Activated naive CD8-positive, alpha-beta T cell treated with anti-CD3 and anti-CD28 coated beads for 36 hours (primary cell): ENCODE results near the gene CDC25B. TPM values are rescaled to one million over a fixed set of nuclear protein-coding genes. Genes with fewer than 3 reads are reported as not detected.
A peak's percentile ranks its signal among the peaks of the same experiment; 100 is the strongest.

Source experiments
- DNase-seq: peaks from one replicate; pipeline ENCODE4 v3.0.0; 2021
- H3K27ac Mint-ChIP-seq: one replicate; pipeline ENCODE4 v1.8.0; 2022; ENCODE audit warnings: mild to moderate bottlenecking, moderate library complexity, mixed read lengths
- H3K27me3 Mint-ChIP-seq: one replicate; pipeline ENCODE4 v1.8.0; 2022; ENCODE audit warnings: mild to moderate bottlenecking, mixed read lengths
- H3K36me3 Mint-ChIP-seq: one replicate; pipeline ENCODE4 v1.8.0; 2021; ENCODE audit warnings: mild to moderate bottlenecking, mixed read lengths
- H3K4me1 Mint-ChIP-seq: one replicate; pipeline ENCODE4 v1.8.0; 2021; ENCODE audit warnings: mixed read lengths
- H3K4me3 Mint-ChIP-seq: one replicate; pipeline ENCODE4 v1.8.0; 2022; ENCODE audit warnings: mild to moderate bottlenecking, moderate library complexity, mixed read lengths
- H3K9me3 Mint-ChIP-seq: one replicate; pipeline ENCODE4 v1.8.0; 2022; ENCODE audit warnings: mixed read lengths
- total RNA-seq, 2 experiments: library from RNA; stranded (reverse); gene quantifications; one replicate each; pipeline ENCODE4 v1.2.3, GENCODE V29; 2021

Gene CDC25B
- total RNA-seq, 2 experiments from 2014 or later: 54.6 to 60.9 TPM

DNA sequence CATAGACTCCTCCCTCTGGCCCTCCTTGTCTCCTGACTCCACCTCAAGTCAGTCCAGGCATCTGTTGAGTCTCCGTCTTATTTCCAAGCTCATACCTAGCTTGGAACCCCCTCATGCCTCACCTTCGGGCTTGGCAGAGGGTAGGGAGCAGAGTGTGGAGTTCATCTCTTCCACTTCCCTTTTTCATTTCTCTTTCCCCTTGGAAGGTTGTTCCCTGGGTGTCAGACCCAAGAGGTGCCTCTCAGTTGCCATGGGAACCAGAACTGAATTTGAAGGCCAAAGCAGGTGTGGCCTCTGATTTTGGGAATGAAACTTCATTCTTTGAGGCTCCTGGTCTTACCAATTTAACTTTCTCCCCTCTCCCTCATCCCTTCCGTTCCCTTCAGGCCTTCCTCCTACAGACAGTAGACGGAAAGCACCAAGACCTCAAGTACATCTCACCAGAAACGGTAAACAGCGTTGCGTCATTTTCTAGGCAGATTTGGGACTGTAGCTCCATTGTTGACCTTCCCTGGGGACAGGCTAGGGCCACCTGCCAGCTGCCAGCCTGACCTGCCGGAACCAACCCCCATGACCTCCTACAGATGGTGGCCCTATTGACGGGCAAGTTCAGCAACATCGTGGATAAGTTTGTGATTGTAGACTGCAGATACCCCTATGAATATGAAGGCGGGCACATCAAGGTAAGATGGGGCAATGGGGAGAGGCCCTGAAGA lies 6.6 kb downstream of the CDC25B start:
- H3K36me3 Mint-ChIP-seq: peaks cover 56% of the 10 kb centered on the region
- no peak overlapping the region for H3K4me3 Mint-ChIP-seq
- peak overlapping the region; percentile 55 for H3K27ac Mint-ChIP-seq
- H3K4me1 Mint-ChIP-seq: peaks cover 59% of the 10 kb centered on the region
- no peaks in the 10 kb centered on the region for H3K9me3 Mint-ChIP-seq
- DNase-seq: no peak
- no peaks in the 10 kb centered on the region for H3K27me3 Mint-ChIP-seq

DNA sequence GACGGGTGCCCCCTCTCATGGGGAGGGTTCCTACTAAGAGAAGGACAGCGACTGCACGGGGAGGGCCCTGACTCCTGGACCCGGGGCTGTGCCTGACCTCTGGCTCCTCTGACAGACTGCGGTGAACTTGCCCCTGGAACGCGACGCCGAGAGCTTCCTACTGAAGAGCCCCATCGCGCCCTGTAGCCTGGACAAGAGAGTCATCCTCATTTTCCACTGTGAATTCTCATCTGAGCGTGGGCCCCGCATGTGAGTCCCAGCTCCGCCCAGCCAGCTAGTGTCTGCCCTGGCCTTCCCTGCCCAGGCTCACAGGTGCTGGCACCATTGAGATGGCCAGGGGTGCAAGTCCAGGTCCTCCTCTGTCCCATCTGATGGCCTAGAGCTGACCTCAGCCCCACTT lies 7.2 kb downstream of the CDC25B start:
- peaks cover 51% of the 10 kb centered on the region for H3K36me3 Mint-ChIP-seq
- H3K27ac Mint-ChIP-seq: no peak overlapping the region

DNA sequence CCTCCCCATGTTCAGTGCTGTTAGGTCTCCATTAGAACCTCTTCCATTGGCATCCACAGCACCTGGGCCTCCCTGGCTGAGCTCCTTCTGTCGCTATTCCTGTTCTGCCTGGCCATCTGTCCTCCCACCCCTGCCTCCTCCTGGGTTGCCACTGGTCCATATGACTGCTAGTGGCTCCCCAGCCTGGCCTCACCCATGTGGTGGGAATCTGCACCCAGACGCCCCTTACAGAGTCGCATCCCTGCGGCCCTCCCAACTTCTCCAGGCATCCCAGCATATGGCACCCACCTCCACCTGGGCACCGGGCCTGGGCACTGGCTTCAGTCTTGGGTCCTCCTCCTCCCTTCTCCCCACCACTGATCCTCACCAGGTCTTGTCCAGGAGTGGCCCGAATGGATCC lies 7.7 kb downstream of the CDC25B start:
- Mint-ChIP-seq H3K27ac (peak overlapping the region; percentile 9), H3K4me3 (no peak overlapping the region), H3K27me3 (no peaks in the 10 kb centered on the region), H3K36me3 (peaks cover 47% of the 10 kb centered on the region), H3K4me1 (peaks cover 48% of the 10 kb centered on the region), H3K9me3 (no peaks in the 10 kb centered on the region)
- no peak for DNase-seq

More for the DNA sequence above, 7.2 kb downstream of the CDC25B start:
- no peak for DNase-seq
- Mint-ChIP-seq H3K27me3 (no peaks in the 10 kb centered on the region), H3K4me3 (no peak overlapping the region), H3K4me1 (peaks cover 53% of the 10 kb centered on the region), H3K9me3 (no peaks in the 10 kb centered on the region)

DNA sequence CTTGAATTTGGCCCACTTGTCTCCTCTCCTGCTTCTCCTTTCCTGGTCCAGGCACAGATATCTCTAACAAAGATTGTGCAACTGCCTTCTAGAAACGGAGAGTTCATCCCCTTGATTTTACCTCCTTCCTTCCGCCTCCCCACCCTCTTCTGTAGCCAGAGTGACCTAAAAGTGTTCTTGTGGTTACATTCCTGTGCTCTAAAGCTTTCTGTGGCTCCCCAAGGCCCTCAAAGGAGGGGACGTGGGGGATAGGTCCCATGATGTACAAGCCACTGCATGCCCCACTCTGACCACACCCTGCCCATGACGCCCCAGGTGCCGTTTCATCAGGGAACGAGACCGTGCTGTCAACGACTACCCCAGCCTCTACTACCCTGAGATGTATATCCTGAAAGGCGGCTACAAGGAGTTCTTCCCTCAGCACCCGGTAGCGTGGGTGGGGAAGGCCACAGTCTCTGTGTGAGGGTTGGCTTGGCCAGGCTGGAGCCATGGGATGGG lies 8.2 kb downstream of the CDC25B start:
- H3K27me3 Mint-ChIP-seq: no peaks in the 10 kb centered on the region
- H3K9me3 Mint-ChIP-seq: no peaks in the 10 kb centered on the region
- no peak for DNase-seq
- peaks cover 44% of the 10 kb centered on the region for H3K4me1 Mint-ChIP-seq
- peaks cover 45% of the 10 kb centered on the region for H3K36me3 Mint-ChIP-seq
- H3K4me3 Mint-ChIP-seq: no peak overlapping the region
- H3K27ac Mint-ChIP-seq: no peak overlapping the region

DNA sequence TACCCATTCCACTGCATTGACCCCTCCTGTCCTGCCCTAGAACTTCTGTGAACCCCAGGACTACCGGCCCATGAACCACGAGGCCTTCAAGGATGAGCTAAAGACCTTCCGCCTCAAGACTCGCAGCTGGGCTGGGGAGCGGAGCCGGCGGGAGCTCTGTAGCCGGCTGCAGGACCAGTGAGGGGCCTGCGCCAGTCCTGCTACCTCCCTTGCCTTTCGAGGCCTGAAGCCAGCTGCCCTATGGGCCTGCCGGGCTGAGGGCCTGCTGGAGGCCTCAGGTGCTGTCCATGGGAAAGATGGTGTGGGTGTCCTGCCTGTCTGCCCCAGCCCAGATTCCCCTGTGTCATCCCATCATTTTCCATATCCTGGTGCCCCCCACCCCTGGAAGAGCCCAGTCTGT lies 8.7 kb downstream of the CDC25B start:
- H3K4me3 Mint-ChIP-seq: no peak overlapping the region
- no peaks in the 10 kb centered on the region for H3K27me3 Mint-ChIP-seq
- no peak for DNase-seq
- H3K4me1 Mint-ChIP-seq: peaks cover 39% of the 10 kb centered on the region
- peaks cover 42% of the 10 kb centered on the region for H3K36me3 Mint-ChIP-seq
- H3K27ac Mint-ChIP-seq: peak overlapping the region; percentile 56
- no peaks in the 10 kb centered on the region for H3K9me3 Mint-ChIP-seq

DNA sequence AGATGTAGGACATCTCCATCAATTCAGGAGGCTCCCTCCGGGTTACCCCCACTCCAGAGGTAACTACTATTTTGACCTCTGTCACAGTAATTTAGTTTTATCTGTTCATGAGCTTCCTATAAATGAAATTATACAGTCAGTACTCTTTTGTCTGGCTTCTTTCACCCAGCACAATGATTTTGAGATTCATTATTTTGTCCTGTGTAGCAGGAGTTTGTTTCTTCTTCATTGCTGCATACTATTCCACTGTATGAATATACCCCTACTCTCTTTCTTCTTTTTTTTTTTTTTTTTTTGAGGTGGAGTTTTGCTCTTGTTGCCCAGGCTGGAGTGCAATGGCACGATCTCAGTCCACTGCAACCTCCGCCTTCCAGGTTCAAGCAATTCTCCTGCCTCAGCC lies 12.4 kb downstream of the CDC25B start:
- Mint-ChIP-seq H3K27ac (no peak overlapping the region), H3K4me1 (peaks cover 50% of the 10 kb centered on the region), H3K36me3 (peaks cover 24% of the 10 kb centered on the region), H3K4me3 (no peak overlapping the region), H3K27me3 (no peaks in the 10 kb centered on the region), H3K9me3 (no peaks in the 10 kb centered on the region)
- no peak for DNase-seq

DNA sequence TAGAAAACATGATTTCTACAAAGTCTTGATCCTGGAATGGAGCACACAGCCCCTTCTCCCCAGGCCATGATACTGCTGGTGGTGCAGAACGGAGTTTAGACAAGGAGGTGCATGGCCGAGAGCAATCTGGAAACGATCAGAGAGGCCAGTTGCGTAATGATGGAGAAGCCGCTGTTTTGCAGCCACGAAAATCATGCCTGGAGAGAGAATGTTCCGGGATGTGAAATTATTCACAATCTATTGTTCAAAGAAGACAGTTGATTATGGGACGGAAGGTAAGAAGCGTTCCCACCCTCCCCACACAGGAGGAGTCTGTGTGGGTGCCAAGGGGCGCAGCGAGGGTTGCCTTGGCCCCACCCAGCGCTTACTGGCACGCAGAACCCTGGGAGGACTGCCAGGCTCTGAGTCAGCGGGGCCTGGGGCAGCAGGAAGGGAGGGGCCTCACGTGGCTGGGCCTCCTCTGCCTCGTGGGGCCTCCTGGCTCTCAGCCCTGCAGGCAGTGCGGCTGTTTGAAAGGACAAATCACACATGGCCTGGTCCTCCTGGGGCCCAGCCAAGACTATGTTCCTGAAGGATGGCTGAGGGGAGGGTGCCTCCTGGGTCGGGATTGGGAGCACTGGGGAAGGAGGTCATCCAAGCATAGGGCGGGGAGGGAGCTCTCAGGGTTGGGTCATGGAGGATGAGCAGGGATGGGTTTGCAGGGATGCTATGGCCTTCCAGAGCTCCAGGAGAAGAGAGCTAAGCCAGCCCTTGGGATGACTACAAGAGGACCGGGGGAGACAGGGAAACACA lies 15.6 kb downstream of the CDC25B start:
- Mint-ChIP-seq H3K27ac (peak overlapping the region; percentile 96), H3K9me3 (no peaks in the 10 kb centered on the region), H3K36me3 (peaks cover under 1% of the 10 kb centered on the region)

DNA sequence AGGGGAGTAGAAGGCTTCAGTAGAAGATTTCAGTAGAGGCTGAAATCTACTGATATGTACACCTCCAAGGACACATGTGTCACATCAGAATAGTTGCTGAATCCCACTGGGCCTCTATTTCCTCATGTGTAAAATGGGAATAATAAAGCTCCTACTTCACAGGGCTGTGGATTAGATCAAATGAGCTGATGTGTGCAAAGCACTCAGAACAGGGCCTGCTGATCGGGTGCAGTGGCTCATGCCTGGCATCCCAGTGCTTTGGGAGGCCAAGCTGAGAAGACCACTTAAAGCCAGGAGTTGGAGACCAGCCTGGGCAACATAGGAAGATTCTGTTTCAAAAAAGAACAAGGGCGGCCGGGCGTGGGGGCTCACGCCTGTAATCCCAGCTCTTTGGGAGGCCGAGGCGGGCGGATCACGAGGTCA lies 16.2 kb downstream of the CDC25B start:
- Mint-ChIP-seq H3K27ac (peak overlapping the region; percentile 96), H3K4me3 (peak overlapping the region; percentile 76), H3K9me3 (no peaks in the 10 kb centered on the region), H3K4me1 (peaks cover 53% of the 10 kb centered on the region), H3K36me3 (no peaks in the 10 kb centered on the region), H3K27me3 (no peaks in the 10 kb centered on the region)
- DNase-seq: no peak

More for the DNA sequence above, 15.6 kb downstream of the CDC25B start:
- Mint-ChIP-seq H3K4me3 (peak overlapping the region; percentile 76), H3K27me3 (no peaks in the 10 kb centered on the region), H3K4me1 (peaks cover 57% of the 10 kb centered on the region)
- DNase-seq: peak; percentile 91

DNA sequence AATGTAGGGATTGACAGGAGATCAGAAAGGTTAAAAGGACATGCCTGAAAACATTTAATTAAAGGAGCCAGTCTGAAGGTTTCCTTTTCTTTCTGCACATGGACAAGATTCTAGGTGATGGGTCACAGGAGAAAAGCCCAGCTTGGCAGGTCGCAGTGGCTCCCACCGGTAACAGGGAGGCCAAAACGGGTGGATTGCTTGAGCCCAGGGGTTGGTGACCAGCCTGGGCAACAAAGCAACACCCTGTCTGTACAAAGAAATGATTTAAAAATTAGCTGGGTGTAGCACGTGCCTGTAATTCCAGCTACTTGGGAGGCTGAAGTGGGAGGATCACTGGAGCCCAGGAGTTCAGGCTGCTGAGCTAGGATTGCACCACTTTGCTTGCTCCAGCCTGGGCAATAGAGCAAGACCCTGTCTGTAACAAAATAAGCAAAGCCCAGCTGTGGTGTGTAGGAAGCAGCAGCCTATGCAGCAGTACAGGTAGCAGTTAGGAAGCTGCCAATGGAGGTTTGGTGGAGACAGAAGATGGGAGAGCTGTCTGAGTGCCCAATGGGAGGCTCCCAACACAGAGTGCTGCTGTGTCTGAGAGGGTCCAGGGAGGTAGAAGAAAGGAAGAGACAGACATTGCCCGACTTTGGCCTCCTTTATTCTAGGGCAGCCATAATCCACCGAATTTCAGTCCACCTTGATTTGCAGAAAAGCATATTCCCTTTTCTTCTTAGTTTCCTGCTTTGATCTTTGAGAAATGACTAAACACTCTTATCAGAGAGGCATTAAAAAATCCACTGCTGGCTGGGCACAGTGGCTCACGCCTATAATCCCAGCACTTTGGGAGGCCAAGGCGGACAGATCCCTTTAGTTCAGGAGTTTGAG lies 17.1 kb downstream of the CDC25B start:
- H3K9me3 Mint-ChIP-seq: no peaks in the 10 kb centered on the region
- peak overlapping the region; percentile 51 for H3K27ac Mint-ChIP-seq
- no peak overlapping the region for H3K4me3 Mint-ChIP-seq
- no peaks in the 10 kb centered on the region for H3K36me3 Mint-ChIP-seq
- H3K27me3 Mint-ChIP-seq: no peaks in the 10 kb centered on the region
- DNase-seq: no peak
- peaks cover 51% of the 10 kb centered on the region for H3K4me1 Mint-ChIP-seq

DNA sequence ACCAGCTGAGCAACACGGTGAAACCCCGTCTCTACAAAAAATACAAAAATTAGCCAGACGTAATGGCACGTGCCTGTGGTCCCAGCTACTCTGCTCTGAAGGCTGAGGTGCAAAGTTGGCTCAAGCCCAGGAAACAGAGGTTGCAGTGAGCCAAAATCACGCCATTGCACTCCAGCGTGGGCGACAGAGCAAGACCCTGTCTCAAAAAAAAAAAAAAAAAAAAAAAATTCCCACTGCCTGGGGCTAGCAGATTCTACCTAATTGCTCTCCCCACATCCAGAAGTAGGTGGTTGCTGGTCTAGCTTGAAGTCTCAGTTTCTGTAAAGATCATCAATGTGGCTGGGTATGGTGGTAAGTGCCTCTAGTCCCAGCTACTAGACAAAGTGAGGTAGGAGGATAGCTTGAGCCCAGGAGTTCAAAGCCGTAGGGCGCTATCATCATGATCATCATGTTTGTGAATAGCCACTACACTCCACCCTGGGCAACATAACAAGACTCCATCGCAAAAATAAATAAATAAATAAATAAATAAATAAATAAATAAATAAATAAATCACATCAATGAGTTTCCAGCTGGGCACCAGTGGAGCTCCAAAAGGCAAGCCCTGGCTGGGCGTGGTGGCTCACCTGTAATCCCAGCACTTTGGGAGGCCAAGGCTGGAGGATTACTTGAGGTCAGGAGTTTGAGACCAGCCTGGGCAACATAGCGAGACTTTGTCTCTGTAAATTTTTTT lies 17.9 kb downstream of the CDC25B start:
- H3K36me3 Mint-ChIP-seq: no peaks in the 10 kb centered on the region
- H3K4me3 Mint-ChIP-seq: no peak overlapping the region
- peak; percentile 56 for DNase-seq
- no peaks in the 10 kb centered on the region for H3K27me3 Mint-ChIP-seq
- H3K27ac Mint-ChIP-seq: peak overlapping the region; percentile 51
- H3K9me3 Mint-ChIP-seq: no peaks in the 10 kb centered on the region
- H3K4me1 Mint-ChIP-seq: peaks cover 56% of the 10 kb centered on the region

DNA sequence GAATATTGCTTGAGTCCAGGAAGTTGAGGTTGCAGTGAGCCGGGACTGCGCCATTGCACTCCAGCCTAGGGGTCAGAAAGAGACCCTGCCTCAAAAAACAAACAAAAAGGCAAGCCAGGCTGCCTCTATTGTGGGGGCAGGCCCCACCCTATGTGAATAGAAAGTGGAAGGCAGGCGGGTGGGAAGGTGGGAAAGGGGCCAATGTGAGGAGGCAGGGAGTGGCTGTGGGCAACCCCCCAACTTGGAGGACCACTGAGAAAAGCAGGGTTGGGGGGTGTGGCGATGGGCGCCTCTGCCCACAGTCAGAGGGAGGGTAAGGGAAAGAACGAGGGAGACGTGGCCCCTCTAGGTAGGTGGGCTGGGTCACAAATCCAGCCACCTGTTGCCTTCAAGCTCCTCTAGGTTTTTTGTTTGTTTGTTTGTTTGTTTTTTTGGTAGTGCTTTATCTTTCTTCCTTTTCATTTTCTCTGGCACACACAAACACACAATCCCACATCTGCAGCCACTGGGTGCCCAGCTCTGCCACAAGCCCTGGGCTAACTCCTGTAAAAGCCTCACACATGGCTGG lies 18.9 kb downstream of the CDC25B start:
- Mint-ChIP-seq H3K27me3 (no peaks in the 10 kb centered on the region), H3K27ac (no peak overlapping the region), H3K4me3 (no peak overlapping the region), H3K36me3 (no peaks in the 10 kb centered on the region), H3K4me1 (peaks cover 65% of the 10 kb centered on the region), H3K9me3 (no peaks in the 10 kb centered on the region)
- DNase-seq: no peak

DNA sequence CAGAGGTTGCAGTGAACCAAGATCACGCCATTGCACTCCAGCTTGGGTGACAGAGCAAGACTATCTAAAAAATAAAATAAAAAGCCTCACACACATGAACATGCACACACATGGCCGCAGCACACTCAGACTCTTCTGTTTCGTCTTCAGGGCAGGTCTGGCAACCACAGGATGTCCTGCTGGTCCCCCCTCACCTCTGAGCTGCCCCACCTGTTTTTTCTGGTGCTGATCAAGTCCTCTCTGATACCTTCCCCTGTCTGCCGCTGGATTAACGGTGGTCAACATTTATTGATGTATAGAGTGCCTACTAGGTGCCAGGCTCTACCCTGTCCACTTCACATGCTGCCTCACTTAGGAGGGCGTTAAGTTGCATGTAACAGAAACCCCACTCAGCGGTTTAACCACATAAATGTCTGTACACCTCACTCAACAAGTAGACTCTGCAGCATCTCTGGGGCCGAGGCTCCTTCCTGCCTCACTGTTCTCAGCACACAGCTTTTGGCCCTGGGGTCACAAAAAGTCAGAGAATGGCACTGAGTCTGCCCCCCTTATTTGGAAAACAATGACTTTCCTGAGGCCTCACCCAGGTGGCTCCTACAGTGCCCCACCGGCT lies 19.7 kb downstream of the CDC25B start:
- peak; percentile 42 for DNase-seq
- Mint-ChIP-seq H3K4me3 (no peak overlapping the region), H3K36me3 (no peaks in the 10 kb centered on the region), H3K4me1 (peaks cover 62% of the 10 kb centered on the region), H3K27me3 (no peaks in the 10 kb centered on the region), H3K27ac (peak overlapping the region; percentile 5), H3K9me3 (no peaks in the 10 kb centered on the region)

DNA sequence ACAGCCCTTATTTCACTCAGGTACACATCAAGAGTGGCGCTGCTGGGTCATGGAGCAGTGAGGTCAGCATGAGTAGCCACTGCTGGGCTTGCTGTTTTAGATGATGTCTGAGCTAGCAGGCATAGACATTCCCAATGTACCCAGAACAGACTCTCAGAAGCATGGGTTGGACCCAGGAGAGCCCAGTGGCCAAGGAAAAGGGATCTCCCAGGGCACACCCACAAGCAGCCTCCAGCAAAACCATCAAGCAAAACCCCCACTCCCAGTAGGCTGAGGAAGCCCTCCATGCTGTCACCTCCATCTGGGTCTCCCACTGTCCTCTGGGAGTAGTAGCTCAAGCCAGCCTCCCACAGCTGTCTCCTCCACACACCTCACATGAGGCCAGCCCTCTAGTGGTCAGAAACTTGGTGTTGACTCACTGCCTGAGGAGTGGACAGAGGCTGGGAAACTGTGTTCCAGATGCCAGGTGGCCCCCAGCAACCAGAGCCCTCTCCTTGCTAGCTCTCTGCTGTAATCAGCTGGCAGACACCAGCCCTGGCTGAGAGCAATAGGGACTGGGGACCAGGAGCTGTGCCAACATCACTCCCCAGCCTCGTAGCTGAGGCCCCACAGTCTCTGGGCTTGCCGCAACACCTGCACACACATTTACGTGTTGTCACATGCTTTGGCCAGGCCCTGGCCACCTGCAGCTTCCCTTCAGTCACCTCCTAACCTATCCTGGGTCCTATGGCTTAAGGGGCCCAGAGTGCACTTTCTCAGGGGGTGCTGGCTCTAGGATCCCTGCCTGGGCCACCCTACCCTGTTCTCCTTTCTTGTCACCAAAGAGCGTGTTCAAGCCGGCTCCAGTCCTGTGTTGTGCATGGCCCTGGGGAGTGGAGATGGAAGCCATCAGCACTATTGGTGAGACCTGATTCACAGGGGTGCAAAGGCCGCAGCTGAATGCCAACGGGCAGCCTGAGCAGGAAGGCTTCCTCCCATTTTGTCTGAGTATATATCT lies 22.3 kb downstream of the CDC25B start:
- H3K4me1 Mint-ChIP-seq: peaks cover 51% of the 10 kb centered on the region
- no peaks in the 10 kb centered on the region for H3K9me3 Mint-ChIP-seq

More for the DNA sequence above, 22.3 kb downstream of the CDC25B start:
- Mint-ChIP-seq H3K36me3 (no peaks in the 10 kb centered on the region), H3K27ac (peak overlapping the region; percentile 14), H3K4me3 (no peak overlapping the region), H3K27me3 (no peaks in the 10 kb centered on the region)
- no peak for DNase-seq
